Activated naive CD8-positive, alpha-beta T cell treated with anti-CD3 and anti-CD28 coated beads for 36 hours (primary cell): ENCODE measurements around the gene LARGE1. TPM values are rescaled to one million over a fixed set of nuclear protein-coding genes. Genes with fewer than 3 reads are reported as not detected.

Source experiments
- DNase-seq: peaks from one replicate; pipeline ENCODE4 v3.0.0; 2021
- H3K27ac Mint-ChIP-seq: one replicate; pipeline ENCODE4 v1.8.0; 2022; ENCODE audit warnings: mild to moderate bottlenecking, moderate library complexity, mixed read lengths
- H3K27me3 Mint-ChIP-seq: one replicate; pipeline ENCODE4 v1.8.0; 2022; ENCODE audit warnings: mild to moderate bottlenecking, mixed read lengths
- H3K36me3 Mint-ChIP-seq: one replicate; pipeline ENCODE4 v1.8.0; 2021; ENCODE audit warnings: mild to moderate bottlenecking, mixed read lengths
- H3K4me1 Mint-ChIP-seq: one replicate; pipeline ENCODE4 v1.8.0; 2021; ENCODE audit warnings: mixed read lengths
- H3K4me3 Mint-ChIP-seq: one replicate; pipeline ENCODE4 v1.8.0; 2022; ENCODE audit warnings: mild to moderate bottlenecking, moderate library complexity, mixed read lengths
- H3K9me3 Mint-ChIP-seq: one replicate; pipeline ENCODE4 v1.8.0; 2022; ENCODE audit warnings: mixed read lengths
- total RNA-seq, 2 experiments: library from RNA; stranded (reverse); gene quantifications; one replicate each; pipeline ENCODE4 v1.2.3, GENCODE V29; 2021

LARGE1 gene
- total RNA-seq, 2 experiments from 2014 or later, result 0.28 to 0.93 TPM

DNA sequence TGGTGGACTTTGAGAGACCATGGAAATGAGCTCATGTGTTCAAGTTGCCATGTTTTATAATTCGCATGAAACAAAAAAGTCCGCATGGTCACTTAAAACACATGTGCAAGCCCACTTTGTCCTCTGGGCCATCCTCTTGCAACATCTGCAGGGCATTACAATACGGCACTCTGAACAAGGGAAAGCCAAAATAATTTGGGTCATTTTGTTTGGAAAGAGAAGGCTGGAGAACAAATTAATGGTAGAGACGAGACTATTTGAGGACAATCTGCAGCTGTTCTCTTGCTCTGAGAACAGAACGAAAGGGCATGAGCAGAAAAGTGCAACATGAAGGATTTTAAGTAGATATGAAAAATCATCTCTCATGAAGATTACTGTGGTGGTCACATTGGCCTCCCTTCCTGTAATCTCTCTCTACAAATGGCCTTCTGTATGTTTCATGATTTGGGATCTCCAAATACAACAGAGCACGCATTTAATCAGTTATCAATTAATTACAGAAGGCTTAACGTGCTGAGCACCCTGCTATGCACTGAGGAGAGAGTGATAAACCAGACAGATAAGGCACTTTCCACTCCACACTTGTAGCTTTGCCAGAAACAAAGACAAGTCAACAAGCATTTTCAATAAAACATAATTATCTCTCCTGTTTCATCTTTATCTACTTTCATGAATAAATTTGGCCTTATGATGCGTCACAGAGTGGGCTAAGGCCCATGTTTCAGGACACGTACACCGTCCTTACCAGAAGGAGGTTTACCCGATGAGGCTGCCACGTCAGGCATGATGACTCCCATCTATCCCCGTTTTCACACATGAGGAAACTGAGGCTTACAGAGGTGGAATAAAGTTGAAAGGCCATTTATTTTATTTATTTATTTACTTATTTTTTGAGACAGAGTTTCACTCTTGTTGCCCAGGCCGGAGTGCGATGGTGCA is 384.1 kb downstream of the LARGE1 start:
- no peaks in the 10 kb centered on the region for H3K4me1 Mint-ChIP-seq
- H3K27me3 Mint-ChIP-seq, result no peaks in the 10 kb centered on the region
- H3K4me3 Mint-ChIP-seq, result no peak overlapping the region
- no peaks in the 10 kb centered on the region for H3K36me3 Mint-ChIP-seq
- no peak overlapping the region for H3K27ac Mint-ChIP-seq
- H3K9me3 Mint-ChIP-seq, result no peaks in the 10 kb centered on the region
- no peak for DNase-seq

DNA sequence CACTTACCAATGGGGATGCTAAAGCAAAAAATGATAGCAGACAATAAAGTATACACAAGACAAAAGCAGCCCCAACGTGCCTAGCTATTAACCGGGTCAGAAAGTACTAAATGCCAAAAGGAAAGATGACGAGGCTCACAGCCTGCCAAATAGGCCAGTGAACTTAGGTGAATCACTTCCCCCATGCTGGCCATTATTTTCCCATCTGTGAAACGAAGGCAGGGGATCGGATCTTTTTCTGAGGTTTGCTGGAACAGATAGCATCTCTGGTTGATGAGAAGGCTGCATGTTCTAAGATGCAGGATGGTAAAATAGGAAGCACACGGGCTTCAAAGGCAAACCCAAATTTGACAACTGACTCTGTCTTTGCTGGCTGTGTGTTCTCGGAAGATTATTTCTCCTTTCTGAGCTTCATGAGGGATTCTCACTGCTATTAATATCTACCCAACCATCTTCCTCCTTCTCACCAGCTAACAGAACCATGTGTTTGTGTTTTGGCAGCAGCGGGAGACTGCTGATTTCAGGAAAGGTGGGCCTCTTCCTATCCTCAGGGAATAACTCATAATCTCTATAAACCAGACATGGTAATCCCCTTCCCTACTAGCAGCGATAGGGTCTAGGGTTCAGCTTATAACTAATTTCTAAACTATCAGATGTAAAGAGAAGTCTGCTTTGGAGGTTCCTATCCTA is 390.7 kb downstream of the LARGE1 start:
- Mint-ChIP-seq H3K9me3 (no peaks in the 10 kb centered on the region), H3K36me3 (no peaks in the 10 kb centered on the region), H3K4me3 (no peak overlapping the region), H3K27ac (no peak overlapping the region), H3K27me3 (no peaks in the 10 kb centered on the region), H3K4me1 (no peaks in the 10 kb centered on the region)
- no peak for DNase-seq

DNA sequence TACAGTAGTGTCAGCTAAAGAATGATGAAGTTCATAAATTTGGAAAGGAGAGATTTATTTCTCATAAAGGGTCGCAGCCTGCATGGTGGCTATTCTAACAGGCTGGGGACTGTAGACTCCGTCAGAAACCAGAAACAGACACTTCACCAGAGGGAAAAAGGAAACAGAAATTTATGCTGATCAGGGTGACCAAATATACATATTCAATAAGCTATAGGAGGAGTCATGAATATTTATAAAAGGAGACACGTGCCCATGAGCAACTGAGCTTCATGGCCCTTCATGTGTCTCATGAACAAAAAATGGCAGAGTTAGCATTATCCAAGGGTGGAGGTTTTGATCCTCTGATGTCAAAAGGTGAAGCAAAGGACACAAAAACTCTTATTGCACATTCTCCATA is 392.1 kb downstream of the LARGE1 start:
- no peaks in the 10 kb centered on the region for H3K9me3 Mint-ChIP-seq
- no peak overlapping the region for H3K27ac Mint-ChIP-seq
- H3K4me1 Mint-ChIP-seq, result no peaks in the 10 kb centered on the region
- H3K36me3 Mint-ChIP-seq, result no peaks in the 10 kb centered on the region
- H3K4me3 Mint-ChIP-seq, result no peak overlapping the region
- no peaks in the 10 kb centered on the region for H3K27me3 Mint-ChIP-seq
- DNase-seq, result no peak

DNA sequence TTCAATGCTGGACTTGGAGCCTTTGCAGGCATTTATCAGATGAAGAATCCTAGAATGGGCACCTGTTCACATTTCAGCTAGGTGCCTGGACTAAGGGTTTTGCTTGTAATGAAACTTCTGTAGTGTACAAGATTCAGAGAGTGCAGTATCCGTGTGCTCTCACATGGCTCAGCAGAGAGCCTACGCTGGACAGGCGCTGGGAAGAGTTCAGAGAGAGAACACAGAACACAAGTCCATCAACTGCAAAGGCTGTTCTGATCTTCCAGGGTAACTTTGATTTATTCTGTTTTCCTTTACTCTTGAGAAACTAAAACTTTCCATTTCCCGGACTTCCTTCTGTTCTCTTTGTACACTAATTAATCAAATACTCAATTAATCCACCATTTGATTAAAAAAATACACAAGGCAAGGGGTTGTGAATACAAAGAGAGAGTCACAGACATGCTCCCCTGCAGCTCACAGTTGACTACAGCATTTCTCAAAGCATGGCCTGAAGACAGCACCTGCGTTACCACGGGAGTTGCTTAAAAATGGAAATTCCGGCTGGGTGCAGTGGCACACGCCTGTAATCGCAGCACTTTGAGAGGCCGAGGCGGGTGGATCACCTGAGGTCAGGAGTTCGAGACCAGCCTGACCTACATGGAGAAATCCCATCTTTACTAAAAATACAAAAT is 393.7 kb downstream of the LARGE1 start:
- Mint-ChIP-seq H3K4me3 (no peak overlapping the region), H3K27me3 (peaks cover 6% of the 10 kb centered on the region), H3K36me3 (no peaks in the 10 kb centered on the region), H3K27ac (no peak overlapping the region), H3K9me3 (no peaks in the 10 kb centered on the region), H3K4me1 (no peaks in the 10 kb centered on the region)
- no peak for DNase-seq

DNA sequence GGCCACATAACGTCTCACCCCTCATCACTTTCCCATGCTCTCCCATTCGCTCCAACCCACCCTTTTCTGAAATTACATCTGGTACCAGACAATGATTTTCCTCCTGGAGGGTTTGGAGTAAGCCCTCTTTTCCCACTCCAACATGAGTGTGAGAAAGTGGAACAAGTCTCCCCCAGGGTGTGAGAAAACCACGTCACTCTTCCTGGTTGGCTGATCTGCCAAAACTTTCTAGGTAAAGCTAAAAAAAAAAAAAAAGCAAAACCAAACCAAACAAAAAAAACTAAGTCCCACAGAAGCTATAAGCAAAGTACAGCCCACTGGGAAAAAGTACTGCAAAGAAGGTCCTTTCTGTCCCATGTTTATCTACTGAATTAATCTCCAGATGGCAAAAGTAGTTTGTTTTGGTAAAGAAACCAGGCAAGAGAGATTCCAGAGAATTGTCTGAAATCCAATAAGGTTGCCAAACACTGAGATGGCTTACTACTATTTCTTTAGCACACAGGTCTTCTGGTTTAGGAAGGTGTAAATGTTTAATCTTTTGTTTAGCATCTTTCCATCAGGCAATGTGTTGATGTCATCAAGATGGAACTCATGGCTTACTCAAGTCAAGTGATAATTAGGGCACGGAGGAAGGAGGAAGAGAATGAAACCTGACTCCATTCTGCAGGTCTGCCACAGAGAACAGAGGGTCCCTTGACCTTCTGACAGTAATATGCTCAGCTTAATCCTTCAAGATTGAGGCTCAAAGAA is 395.6 kb downstream of the LARGE1 start:
- H3K4me3 Mint-ChIP-seq, result no peak overlapping the region
- no peak overlapping the region for H3K27ac Mint-ChIP-seq
- DNase-seq, result no peak
- H3K9me3 Mint-ChIP-seq, result no peaks in the 10 kb centered on the region
- H3K36me3 Mint-ChIP-seq, result no peaks in the 10 kb centered on the region
- no peaks in the 10 kb centered on the region for H3K4me1 Mint-ChIP-seq
- H3K27me3 Mint-ChIP-seq, result peaks cover 6% of the 10 kb centered on the region

DNA sequence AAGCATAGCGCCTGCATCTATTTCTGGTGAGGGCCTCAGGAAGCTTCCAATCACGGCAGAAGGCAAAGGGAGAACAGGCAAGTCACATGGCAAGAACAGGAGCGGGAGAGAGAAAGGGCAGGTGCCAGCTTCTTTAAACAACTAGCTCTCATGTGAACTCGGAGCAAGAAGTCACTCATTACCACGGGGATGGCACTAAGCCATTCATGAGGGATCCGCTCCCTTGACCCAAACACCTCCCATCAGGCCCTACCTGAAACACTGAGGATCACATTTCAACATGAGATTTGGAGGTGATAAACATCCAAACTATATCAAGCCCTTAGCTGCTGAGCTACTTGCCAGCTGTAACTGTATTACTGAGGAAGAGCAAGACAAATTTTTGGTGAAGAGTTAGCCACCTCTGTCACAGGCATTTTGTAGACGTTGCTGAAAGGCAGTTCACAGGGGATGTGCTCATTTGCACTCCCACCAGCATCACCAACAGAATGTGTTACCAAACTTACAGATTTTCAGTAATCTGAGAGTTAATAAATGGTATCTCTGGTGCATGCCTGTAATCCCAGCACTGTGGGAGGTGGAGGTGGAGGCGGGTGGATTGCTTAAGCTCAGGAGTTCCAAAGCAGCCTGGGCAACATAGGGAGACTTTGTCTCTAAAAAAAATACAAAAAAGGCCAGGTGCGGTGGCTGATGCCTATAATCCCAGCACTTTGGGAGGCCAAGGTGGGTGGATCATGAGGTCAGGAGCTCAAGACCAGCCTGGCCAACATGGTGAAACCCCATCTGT is 398.2 kb downstream of the LARGE1 start:
- Mint-ChIP-seq H3K4me3 (no peak overlapping the region), H3K27ac (no peak overlapping the region), H3K36me3 (no peaks in the 10 kb centered on the region), H3K4me1 (no peaks in the 10 kb centered on the region), H3K27me3 (peaks cover 6% of the 10 kb centered on the region), H3K9me3 (no peaks in the 10 kb centered on the region)
- no peak for DNase-seq

DNA sequence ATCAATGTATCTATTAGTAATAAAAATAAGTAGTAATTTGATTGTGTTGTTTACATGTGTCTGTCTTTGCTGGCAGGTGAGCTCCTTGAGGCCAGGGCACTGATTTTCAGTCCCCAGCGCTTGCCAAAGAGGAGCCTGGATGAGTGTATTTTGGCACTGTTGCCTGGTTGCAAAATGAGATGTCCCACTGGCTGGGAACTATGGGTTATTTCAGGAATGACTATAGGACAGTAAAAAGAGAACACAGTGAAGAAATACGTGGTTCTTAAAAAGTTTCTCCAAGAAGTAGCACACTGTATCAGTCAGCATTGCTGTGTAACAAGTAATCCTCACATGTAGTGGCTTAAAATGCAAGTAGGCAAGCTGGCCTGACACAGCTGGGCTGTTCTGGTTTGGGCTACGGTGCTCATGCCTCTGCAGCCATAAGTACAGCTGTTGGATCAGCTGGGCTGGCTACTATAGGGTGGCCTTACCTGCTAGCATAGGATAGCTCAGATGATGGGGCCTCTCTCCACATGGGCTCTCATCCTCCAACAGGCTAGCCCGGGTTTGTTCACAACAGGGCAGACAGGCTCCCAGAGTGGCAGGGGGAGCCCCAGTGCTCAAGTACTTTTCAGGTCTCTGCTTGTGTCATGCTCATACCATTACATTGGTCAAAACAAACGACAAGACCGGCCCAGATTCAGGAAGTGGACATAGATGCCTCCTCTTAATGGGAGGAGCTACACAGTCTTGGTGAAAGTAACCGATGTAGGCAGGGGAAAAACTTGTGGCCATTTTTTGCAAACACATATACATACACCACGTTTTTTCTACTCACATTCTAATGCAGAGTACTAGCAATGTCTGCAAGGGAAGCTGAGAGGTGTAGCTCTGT is 399.1 kb downstream of the LARGE1 start:
- H3K4me1 Mint-ChIP-seq, result no peaks in the 10 kb centered on the region
- H3K9me3 Mint-ChIP-seq, result no peaks in the 10 kb centered on the region
- H3K4me3 Mint-ChIP-seq, result no peak overlapping the region
- no peak overlapping the region for H3K27ac Mint-ChIP-seq
- DNase-seq, result no peak
- H3K36me3 Mint-ChIP-seq, result no peaks in the 10 kb centered on the region
- peaks cover 6% of the 10 kb centered on the region for H3K27me3 Mint-ChIP-seq

DNA sequence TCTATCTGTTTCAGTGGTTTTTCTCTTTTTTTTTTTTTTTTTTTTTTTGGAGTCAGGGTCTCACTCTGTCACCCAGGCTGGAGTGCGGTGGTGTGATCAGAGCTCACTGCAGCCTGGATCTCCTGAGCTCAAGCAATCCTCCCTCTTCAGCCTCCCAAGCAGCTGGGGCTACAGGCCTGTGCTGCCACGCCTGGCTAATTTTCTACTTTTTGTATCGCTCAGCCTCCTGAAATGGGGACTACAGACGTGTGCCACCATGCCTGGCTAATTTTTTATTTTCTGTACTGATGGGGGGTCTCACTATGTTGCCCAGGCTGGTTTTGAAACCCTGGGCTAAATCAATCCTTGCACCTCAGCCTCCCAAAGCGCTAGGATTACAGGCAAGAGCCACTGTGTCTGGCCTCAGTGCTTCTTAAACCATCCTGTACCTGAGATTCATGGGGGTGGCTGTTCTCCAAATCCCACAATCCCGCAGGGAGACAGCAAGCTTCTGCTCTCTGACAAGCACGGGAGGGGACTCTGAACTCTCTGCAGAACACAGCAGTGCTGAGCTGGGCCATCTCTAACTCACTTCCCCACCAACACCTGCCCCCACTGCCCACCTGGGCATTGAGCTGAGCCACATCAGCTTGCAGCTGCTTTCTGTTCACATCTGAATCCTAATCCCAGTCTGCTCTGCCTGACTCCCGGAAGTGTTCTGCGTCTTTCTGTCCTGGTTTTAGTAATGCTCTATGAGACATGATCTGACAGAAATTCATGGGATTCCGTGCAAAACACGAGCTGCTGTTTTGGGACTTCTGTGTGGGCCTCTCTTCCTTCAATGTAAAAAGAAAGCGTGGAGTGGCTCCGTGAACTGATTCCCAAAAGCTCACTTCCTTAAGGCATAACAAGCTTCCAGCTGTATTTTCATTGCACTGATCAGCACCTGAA is 400.0 kb downstream of the LARGE1 start:
- peaks cover 6% of the 10 kb centered on the region for H3K27me3 Mint-ChIP-seq
- no peaks in the 10 kb centered on the region for H3K9me3 Mint-ChIP-seq
- H3K4me1 Mint-ChIP-seq, result no peaks in the 10 kb centered on the region
- no peaks in the 10 kb centered on the region for H3K36me3 Mint-ChIP-seq
- no peak overlapping the region for H3K4me3 Mint-ChIP-seq
- DNase-seq, result no peak
- no peak overlapping the region for H3K27ac Mint-ChIP-seq

DNA sequence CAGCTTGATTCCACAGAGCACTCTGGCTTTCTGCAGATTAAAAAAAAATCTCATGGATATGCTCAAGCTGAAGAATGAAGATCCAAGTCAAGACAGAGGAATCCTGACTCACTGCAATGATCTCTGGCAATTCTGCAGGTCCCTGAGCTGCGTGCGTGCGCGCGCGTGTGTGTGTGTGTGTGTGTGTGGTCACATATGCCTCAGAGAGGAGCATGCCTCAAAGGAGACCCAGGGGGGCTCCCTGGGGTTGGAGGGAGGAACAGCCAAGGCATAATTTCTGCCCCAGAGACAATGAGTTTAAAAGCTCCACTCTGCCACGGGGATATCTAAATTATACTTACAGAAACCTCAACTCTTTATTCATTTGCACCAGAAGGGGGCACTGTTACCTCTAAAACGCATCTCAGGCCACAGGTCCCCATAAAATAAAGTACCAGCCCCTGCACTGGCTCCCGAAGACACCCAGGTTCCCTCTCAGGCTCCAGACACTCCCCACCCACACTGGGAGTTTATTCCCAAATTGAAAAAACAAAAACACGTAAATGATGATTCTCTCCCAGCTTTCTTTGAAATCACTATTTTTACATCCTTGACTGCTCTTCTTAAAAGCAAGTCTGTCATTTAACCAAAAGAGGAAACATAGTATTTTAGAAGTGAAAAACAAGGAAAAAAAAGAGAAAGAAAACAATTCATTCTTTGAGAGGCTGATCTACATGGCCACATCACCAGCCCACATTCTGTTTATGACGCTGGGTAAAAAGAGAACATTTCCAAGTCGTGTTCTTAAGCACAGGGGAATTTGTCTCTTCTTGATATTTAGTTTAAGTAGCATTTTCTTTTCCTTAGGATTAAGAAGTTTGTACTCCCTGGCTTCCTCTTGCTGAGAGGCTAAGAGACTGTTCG is 401.0 kb downstream of the LARGE1 start:
- Mint-ChIP-seq H3K4me3 (no peak overlapping the region), H3K36me3 (no peaks in the 10 kb centered on the region), H3K9me3 (no peaks in the 10 kb centered on the region), H3K4me1 (no peaks in the 10 kb centered on the region), H3K27ac (no peak overlapping the region), H3K27me3 (peaks cover 6% of the 10 kb centered on the region)
- no peak for DNase-seq

DNA sequence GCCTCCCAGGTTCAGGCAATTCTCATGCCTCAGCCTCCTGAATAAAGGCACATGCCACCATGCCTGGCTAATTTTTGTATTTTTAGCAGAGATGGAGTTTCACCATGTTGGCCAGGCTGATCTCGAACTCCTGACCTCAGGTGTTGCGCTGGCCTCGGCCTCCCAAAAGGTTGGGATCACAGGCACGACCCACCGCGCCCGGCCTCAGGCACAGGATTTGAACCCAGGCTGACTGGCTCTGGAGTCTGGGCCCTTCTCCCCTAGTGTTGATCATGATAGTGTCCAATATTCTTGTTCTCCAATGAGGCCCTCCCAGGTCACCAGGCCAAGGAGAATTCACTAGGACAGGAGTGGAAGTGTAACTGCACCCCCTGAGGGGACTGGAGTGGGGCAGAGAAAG is 401.9 kb downstream of the LARGE1 start:
- Mint-ChIP-seq H3K27ac (no peak overlapping the region), H3K27me3 (peaks cover 6% of the 10 kb centered on the region), H3K36me3 (no peaks in the 10 kb centered on the region), H3K4me1 (no peaks in the 10 kb centered on the region), H3K9me3 (no peaks in the 10 kb centered on the region), H3K4me3 (no peak overlapping the region)
- no peak for DNase-seq

DNA sequence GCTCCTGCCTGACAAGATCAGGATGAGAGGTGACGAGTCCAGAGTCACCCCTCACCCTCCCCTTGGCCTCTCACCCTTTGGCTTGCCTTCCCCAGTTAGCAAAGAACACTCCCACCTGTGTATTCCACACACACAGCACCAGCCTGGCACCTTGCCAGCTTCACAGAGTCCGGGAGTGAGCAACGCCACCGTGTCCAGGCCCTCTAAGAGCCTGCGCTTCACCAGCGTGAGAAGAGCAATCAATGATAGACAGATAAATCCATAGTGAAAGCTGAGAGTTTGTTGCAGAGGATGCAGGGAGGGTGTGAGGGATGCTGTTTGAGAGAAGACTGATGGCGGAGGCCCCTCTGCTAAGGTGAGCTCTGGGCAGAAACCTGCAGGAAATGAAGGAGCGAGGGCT is 404.5 kb downstream of the LARGE1 start:
- no peak overlapping the region for H3K27ac Mint-ChIP-seq
- no peak for DNase-seq
- no peak overlapping the region for H3K4me3 Mint-ChIP-seq
- no peaks in the 10 kb centered on the region for H3K4me1 Mint-ChIP-seq
- no peaks in the 10 kb centered on the region for H3K9me3 Mint-ChIP-seq
- no peaks in the 10 kb centered on the region for H3K27me3 Mint-ChIP-seq
- no peaks in the 10 kb centered on the region for H3K36me3 Mint-ChIP-seq
